ENCODE measurements around the gene ZCCHC14.

DNA sequence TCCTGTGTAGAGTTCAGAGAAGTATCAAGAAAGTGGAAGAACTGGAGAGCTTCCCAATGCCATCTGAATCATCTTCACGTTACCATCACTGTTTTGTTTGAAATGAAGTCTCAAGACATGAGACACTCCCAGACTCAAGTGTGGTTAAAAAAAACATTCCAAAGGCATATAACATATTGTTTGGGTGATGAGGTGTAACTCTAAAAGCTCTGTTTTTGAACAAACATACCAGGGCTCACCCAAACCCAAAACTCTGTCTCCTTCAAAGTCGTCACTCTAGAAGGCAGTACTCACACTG lies 6.3 kb upstream of the ZCCHC14 start:
- TF ChIP-seq ATF2 (IDR thresholded peaks at IDR 0.05; ENCODE audit: low read length) = no peak
- TF ChIP-seq KDM1A (IDR thresholded peaks at IDR 0.05; ENCODE audit: borderline replicate concordance, low read length) = no peak
- no peak for TF ChIP-seq POLR2A (IDR thresholded peaks at IDR 0.05; ENCODE audit: control extremely low read depth in 1 of 2, low read depth in 2 of 2, low read length in 2 of 2)
- TF ChIP-seq CTCF (IDR thresholded peaks at IDR 0.05; ENCODE audit: control extremely low read depth in 1 of 3, insufficient read depth in 1 of 3, low read depth in 1 of 3, low read length in 3 of 3) = no peak
- TF ChIP-seq, protein P1, sequence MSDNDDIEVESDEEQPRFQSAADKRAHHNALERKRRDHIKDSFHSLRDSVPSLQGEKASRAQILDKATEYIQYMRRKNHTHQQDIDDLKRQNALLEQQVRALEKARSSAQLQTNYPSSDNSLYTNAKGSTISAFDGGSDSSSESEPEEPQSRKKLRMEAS (IDR thresholded peaks at IDR 0.05) = no peak
- TF ChIP-seq EP300 (IDR thresholded peaks at IDR 0.05; ENCODE audit: borderline replicate concordance in 1 of 2, low read depth in 2 of 2, low read length in 2 of 2) = no peak
- no peak for TF ChIP-seq GABPA (IDR thresholded peaks at IDR 0.05; ENCODE audit: borderline replicate concordance, insufficient read depth, low read length)
- no peak for TF ChIP-seq RAD21 (IDR thresholded peaks at IDR 0.05 in 1 of 2, conservative IDR thresholded peaks at IDR 0.05 in 1 of 2; ENCODE audit: low read depth in 2 of 2, low read length in 2 of 2)
- no peak for TF ChIP-seq POLR2AphosphoS5 (IDR thresholded peaks at IDR 0.05; ENCODE audit: low read depth, low read length)
